ENCODE results near the gene IGFBP5.

GRCh38 chr2:216624251-216624650 is 71.1 kb downstream of the IGFBP5 start:
- TF ChIP-seq CTCF (IDR thresholded peaks at IDR 0.05) (no peak), POLR2A (IDR thresholded peaks at IDR 0.05) (no peak)

All from lower leg skin (tissue), 3 donors.